Esophagus muscularis mucosa (tissue), 4 donors: ENCODE results near the gene CSPG5. TPM values are rescaled to one million over a fixed set of nuclear protein-coding genes. Genes with fewer than 3 reads are reported as not detected.

Source experiments
- DNase-seq: peaks from one replicate; pipeline ENCODE4 v3.0.0-alpha.2; 2017; ENCODE audit errors: extremely low spot score
- H3K27ac ChIP-seq, 4 donors: fragments of 200-600 bp; sonication (generic); replicated peaks in 1 of 4; 1 replicate in 3 of 4; 2 replicates in 1 of 4; pipeline ENCODE4 v1.5.1; 2016 to 2019; ENCODE audit warnings: mild to moderate bottlenecking in 1 of 4
- H3K27me3 ChIP-seq, 4 donors: fragments of 200-600 bp; sonication (generic); one replicate each; pipeline versions ENCODE4 v1.5.1 to v1.6.0; 2016 to 2019
- H3K36me3 ChIP-seq, 4 donors: fragments of 200-600 bp; sonication (generic); one replicate each; pipeline ENCODE4 v1.5.1; 2016 to 2019
- H3K4me1 ChIP-seq, 4 donors: fragments of 200-600 bp; sonication (generic); one replicate each; pipeline ENCODE4 v1.5.1; 2016 to 2019
- H3K4me3 ChIP-seq, 4 donors: fragments of 200-600 bp; sonication (generic); 1 replicate in 2 of 4; 2 replicates in 2 of 4; pipeline ENCODE4 v1.5.1; 2016 to 2019; ENCODE audit warnings: mild to moderate bottlenecking in 4 of 4, moderate library complexity in 1 of 4
- H3K9me3 ChIP-seq, 4 donors: fragments of 200-600 bp; sonication (generic); 1 replicate in 3 of 4; 2 replicates in 1 of 4; pipeline ENCODE4 v1.5.1; 2016 to 2019
- EP300 ChIP-seq: sonication (generic); formaldehyde crosslinking; IDR thresholded peaks from one replicate; pipeline ENCODE4 v1.6.1; 2017; ENCODE audit warnings: antibody characterized with exemption
- POLR2A ChIP-seq: fragments of 450-650 bp; IDR thresholded peaks from one replicate; pipeline ENCODE4 v1.6.1; 2017; ENCODE audit warnings: antibody characterized with exemption, moderate library complexity, mild to moderate bottlenecking, low read depth
- POLR2AphosphoS5 ChIP-seq, 2 donors: sonication (generic); formaldehyde crosslinking; IDR thresholded peaks; one replicate each; pipeline ENCODE4 v1.6.1; 2017; ENCODE audit warnings: antibody characterized with exemption in 2 of 2
- WGBS: methylation state at CpG from one replicate; pipeline ENCODE4 v1.1.5; 2018; 5-methylcytosine and 5-hydroxymethylcytosine counted together
- intact Hi-C: fragments of 100-400 bp; cut with DNase I; formaldehyde crosslinking; loops from one replicate; pipeline ENCODE4 v1.15.1; 2023
- total RNA-seq, 4 donors: library from RNA; depleted of rRNA; stranded (reverse); fragments of >200 nt; gene quantifications; one replicate each; pipeline versions ENCODE4 v1.1.0 to v1.2.1, GENCODE V29; 2016
- TF ChIP-seq, protein P1 (sequence below), 3 experiments: fragments of 200-600 bp in 2 of 3; fragments of 450-650 bp in 1 of 3; sonication (generic) in 2 of 3; IDR thresholded peaks; one replicate each; pipeline ENCODE4 v1.5.1; 2017 to 2019; ENCODE audit warnings: antibody characterized with exemption in 3 of 3, mild to moderate bottlenecking in 2 of 3, moderate library complexity in 1 of 3

The CSPG5 gene, protein sequence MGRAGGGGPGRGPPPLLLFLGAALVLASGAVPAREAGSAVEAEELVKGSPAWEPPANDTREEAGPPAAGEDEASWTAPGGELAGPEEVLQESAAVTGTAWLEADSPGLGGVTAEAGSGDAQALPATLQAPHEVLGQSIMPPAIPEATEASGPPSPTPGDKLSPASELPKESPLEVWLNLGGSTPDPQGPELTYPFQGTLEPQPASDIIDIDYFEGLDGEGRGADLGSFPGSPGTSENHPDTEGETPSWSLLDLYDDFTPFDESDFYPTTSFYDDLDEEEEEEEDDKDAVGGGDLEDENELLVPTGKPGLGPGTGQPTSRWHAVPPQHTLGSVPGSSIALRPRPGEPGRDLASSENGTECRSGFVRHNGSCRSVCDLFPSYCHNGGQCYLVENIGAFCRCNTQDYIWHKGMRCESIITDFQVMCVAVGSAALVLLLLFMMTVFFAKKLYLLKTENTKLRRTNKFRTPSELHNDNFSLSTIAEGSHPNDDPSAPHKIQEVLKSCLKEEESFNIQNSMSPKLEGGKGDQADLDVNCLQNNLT
- total RNA-seq: 1 to 10 TPM in 1 of 4 donors, under 1 TPM in 2, not detected in 1; 0.66 to 1.2 (median 0.75) TPM

DNA sequence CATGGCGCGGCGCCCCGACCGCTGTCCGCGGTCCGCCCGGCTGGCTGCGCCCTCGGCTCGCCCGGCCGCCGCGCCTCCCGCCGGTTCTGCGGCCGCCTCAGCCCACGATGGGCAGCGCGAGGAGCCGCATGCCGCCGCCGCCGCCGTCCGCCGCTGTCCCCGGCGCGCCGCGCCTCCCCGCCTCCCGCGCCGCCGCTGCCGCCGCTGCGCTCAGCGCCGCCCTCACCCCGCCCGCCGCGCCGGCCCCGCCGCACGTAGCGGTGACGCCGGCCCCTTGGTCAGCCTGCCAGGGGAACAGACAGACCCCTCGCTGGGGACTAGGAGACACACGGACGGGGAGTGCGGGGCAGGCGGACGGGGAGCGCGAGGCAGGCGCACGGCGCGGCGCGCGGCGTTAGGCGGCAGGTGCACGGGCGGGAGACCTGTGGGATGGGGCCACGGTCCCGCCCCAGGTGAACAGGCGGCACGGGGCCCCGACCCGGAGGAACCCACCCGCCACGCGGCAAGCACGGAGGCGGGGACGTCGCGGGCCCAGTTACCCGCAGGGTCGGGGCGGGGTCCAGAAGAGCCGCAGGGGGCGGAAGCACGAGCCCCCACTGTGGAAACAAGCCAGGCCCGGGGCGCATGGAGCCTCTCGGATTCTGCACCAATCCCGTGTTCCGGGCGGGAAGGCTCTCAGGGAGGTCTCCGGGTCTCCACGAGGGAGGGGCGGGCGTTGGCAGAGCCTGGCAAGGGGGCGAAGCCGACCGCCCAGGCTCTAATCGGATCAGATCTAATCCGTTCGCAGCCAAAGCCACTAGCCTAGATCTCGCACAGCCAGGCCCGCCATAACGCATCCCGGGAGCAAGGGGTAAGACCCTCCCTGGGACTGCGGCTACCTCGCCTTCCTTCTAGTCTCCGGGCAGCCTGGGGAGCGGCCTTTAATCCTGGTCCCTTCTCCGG, at the start of gene CSPG5:
TSS of gene CSPG5 (minus strand) at position 175 of the 942 bp plus-strand sequence. CDS start at position 3, 172 bp downstream.
- H3K27ac ChIP-seq: peak within 1 kb of the TSS in 2 of 4 donors; percentile 34 to 58
- TF ChIP-seq EP300 (no peak), POLR2A (no peak), POLR2AphosphoS5 (IDR thresholded peaks at IDR 0.05) (no peak)
- TF ChIP-seq, protein P1, sequence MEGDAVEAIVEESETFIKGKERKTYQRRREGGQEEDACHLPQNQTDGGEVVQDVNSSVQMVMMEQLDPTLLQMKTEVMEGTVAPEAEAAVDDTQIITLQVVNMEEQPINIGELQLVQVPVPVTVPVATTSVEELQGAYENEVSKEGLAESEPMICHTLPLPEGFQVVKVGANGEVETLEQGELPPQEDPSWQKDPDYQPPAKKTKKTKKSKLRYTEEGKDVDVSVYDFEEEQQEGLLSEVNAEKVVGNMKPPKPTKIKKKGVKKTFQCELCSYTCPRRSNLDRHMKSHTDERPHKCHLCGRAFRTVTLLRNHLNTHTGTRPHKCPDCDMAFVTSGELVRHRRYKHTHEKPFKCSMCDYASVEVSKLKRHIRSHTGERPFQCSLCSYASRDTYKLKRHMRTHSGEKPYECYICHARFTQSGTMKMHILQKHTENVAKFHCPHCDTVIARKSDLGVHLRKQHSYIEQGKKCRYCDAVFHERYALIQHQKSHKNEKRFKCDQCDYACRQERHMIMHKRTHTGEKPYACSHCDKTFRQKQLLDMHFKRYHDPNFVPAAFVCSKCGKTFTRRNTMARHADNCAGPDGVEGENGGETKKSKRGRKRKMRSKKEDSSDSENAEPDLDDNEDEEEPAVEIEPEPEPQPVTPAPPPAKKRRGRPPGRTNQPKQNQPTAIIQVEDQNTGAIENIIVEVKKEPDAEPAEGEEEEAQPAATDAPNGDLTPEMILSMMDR (IDR thresholded peaks at IDR 0.05): no peak
- peak within 1 kb of the TSS; percentile 71 to 83 (median 72) for H3K4me3 ChIP-seq
- intact Hi-C loops: no loop called here
- peaks cover 0 to 20% (median 2%) of the 10 kb centered on the region in 4 donors for H3K27me3 ChIP-seq
- H3K9me3 ChIP-seq: no peaks in the 10 kb centered on the region
- DNase-seq: no peak
- H3K4me1 ChIP-seq: peaks cover 11 to 23% (median 18%) of the 10 kb centered on the region in 4 donors
- H3K36me3 ChIP-seq: no peaks in the 10 kb centered on the region
- 0% methylated on average over 7 of the region's 121 CpGs for WGBS

DNA sequence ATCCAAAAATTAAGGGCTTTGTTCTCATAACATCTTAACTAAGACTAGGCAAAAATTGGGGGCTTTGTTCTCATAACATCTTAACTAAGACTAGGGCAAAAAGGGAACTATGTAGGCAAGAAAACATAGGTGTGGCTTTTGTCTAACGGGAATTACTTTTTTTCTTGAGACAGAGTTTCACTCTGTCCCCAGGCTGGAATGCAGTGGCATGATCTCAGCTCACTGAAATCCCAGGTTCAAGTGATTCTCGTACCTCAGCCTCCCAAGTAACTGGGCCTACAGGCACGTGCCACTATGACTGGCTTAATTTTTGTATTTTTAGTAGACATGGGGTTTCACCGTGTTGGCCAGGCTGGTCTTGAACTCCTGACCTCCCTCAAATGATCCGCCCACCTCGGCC, 49.8 kb upstream of the CSPG5 start:
- intact Hi-C loops: no loop called here
- no peak overlapping the region for H3K4me3 ChIP-seq
- H3K36me3 ChIP-seq: peaks cover 0 to 82% (median 52%) of the 10 kb centered on the region in 4 donors

DNA sequence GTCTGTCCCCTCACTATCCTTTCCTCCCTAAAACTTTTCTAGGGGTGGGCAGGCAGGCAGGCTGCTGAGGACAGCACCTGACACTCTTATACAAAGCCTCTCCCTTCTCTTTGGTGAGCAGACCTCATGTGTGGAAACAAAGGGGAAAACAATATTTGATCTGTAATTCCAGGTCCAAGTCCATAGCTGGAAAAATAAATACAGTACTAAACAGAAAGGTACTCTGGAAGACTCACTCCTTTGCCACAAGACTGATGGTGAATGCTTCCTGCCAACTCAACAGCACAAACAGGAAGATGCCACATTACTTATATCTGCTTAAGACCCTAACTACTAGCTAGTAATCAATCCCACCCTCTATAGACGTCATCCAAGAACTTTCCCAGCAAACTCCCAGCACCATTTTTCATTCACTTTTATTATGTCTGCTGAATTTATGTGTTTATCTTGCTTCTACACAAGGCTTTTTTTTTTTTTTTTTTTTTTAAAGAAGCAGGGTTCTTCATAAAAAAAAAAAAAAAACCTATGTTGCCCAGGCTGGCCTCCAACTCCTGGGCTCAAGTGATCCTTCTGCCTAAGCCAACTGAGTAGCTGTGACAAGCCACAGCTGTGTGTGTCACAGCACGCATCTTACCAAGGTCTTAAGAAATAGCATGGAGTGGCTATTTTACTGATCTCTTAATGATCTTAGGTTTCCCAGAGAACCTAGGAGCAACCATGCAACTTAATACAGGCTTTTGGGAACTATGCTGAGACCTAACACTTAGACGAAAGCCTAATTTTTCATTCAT, 44.2 kb upstream of the CSPG5 start:
- Histone ChIP-seq H3K27me3 (no peaks in the 10 kb centered on the region), H3K4me3 (no peak overlapping the region), H3K9me3 (no peaks in the 10 kb centered on the region), H3K36me3 (peaks cover 7 to 88% (median 60%) of the 10 kb centered on the region in 4 donors), H3K4me1 (peaks cover 0 to 2% (median 0%) of the 10 kb centered on the region in 4 donors), H3K27ac (no peak overlapping the region)
- intact Hi-C loops: no loop called here
- TF ChIP-seq EP300 (no peak), POLR2AphosphoS5 (IDR thresholded peaks at IDR 0.05) (no peak), POLR2A (no peak)
- TF ChIP-seq, protein P1 (IDR thresholded peaks at IDR 0.05): no peak
- no peak for DNase-seq
- 83% methylated on average over 3 of the region's 3 CpGs for WGBS

More for the DNA sequence above, 49.8 kb upstream of the CSPG5 start:
- Histone ChIP-seq H3K9me3 (no peaks in the 10 kb centered on the region), H3K4me1 (no peaks in the 10 kb centered on the region), H3K27me3 (no peaks in the 10 kb centered on the region), H3K27ac (no peak overlapping the region)
- TF ChIP-seq POLR2AphosphoS5 (IDR thresholded peaks at IDR 0.05): no peak
- no peak for DNase-seq
- WGBS: 92% methylated on average over 6 of the region's 6 CpGs

DNA sequence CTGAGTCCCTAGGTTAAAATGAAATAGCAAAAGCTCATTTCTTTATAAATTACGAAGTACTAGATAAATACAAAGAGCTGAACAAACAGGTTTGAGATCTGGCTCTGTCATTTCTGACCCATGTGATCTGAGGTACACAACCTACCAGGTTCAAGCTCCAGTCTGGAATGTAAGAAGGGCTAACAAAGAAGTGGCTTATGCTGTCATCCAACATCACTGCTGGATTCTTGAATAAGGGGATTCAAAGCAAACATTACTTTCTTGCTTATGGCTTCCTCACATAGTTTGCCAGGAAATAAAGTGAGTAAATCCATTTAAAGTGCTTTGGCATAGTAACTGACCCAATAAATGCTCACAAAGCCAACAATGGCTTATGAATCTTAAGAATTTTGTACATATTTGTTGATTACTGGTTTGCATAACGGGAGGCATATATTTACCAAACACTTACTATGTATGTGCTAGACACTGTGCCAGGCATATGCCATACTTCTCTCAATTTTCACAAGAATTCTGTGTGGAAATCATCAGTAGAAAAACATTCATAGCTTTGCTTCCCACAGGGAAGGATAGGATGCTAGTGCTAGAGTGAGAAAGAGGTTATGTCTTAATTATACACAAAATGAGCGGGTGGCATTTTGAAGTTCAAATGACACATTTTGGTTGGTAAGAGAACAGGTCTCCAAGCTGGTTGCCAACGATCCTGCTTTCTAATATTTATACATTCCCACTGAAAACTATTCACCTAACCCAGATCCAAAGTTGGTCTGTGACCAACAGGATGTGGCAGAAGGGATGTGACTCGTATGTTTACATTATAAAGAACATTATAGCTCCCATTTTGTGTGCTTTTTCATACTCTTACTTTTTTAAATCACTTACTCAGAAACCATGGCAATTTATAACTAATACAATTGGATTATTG, 38.7 kb upstream of the CSPG5 start:
- no peak for TF ChIP-seq POLR2A
- no peak for TF ChIP-seq POLR2AphosphoS5 (IDR thresholded peaks at IDR 0.05)
- no peak for TF ChIP-seq EP300
- TF ChIP-seq, protein P1 (IDR thresholded peaks at IDR 0.05): no peak
- Histone ChIP-seq H3K9me3 (no peaks in the 10 kb centered on the region), H3K4me1 (peaks cover 7 to 37% (median 29%) of the 10 kb centered on the region in 4 donors), H3K4me3 (no peak overlapping the region), H3K36me3 (peaks cover 7 to 63% (median 44%) of the 10 kb centered on the region in 4 donors), H3K27me3 (no peaks in the 10 kb centered on the region), H3K27ac (no peak overlapping the region)
- 69% methylated on average over 5 of the region's 5 CpGs for WGBS
- no peak for DNase-seq
- intact Hi-C loops: no loop called here
